Stimulated activated CD4-positive, alpha-beta T cell treated with anti-CD3 and anti-CD28 coated beads, Interleukin-4, amount 100 ng/mL, for 1 hour (primary cell): Measurements from ENCODE around the gene PRR14.
"Not testable (repeated sequence)": the region's sequence is repeated elsewhere in the genome, so short reads cannot be mapped to it uniquely, and the experiment has no call there.

Source experiments
- DNase-seq: peaks from one replicate; pipeline ENCODE4 v3.0.0-alpha.2; 2020

Gene PRR14

GRCh38 chr16:30633526-30633925, 17.2 kb upstream of the PRR14 start:
- no peak for DNase-seq

- DNase-seq, result no peak
Observed at GRCh38 chr16:30636599-30636998, 14.2 kb upstream of the PRR14 start.

DNA sequence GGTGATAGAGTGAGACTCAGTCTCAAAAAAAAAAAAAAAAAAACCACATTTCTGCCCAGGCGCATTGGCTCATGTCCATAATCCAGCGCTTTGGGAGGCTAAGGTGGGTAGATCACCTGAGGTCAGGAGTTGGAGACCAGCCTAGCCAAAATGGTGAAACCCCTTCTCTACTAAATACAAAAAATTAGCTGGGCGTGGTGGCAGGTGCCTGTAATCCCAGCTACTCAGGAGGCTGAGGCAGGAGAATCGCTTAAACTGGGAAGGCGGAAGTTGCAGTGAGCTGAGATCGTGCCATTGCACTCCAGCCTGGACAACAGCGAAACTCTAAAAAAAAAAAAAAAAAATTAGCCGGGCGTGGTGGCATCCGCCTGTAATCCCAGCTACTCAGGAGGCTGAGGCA, 13.6 kb upstream of the PRR14 start:
- not testable (repeated sequence) for DNase-seq

DNA sequence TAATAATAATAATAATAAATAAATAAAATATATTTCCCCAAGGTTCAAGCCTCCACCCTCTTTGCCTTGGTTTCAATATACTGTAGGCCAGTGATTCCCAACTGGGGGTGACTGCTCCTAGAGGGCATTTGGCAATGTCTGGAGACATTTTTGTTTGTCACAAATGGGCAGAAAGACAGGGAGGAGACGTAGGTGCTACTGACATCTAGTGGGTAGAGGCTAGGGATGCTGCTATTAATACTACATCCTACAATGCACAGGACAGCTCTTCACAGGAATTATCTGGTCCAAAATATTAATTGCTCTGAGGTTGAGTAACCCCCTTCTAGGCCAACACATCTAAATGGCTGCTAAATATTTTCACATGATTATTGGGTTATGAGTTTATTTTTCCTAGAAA, 12.8 kb upstream of the PRR14 start:
- no peak for DNase-seq

- no peak for DNase-seq
Observed at GRCh38 chr16:30641378-30641982, 9.3 kb upstream of the PRR14 start.

- no peak for DNase-seq
Observed at GRCh38 chr16:30644334-30644830, 6.4 kb upstream of the PRR14 start.

- no peak for DNase-seq
Observed at GRCh38 chr16:30645727-30646126, 5.0 kb upstream of the PRR14 start.

GRCh38 chr16:30647274-30647571, 3.5 kb upstream of the PRR14 start:
- DNase-seq, result no peak

DNA sequence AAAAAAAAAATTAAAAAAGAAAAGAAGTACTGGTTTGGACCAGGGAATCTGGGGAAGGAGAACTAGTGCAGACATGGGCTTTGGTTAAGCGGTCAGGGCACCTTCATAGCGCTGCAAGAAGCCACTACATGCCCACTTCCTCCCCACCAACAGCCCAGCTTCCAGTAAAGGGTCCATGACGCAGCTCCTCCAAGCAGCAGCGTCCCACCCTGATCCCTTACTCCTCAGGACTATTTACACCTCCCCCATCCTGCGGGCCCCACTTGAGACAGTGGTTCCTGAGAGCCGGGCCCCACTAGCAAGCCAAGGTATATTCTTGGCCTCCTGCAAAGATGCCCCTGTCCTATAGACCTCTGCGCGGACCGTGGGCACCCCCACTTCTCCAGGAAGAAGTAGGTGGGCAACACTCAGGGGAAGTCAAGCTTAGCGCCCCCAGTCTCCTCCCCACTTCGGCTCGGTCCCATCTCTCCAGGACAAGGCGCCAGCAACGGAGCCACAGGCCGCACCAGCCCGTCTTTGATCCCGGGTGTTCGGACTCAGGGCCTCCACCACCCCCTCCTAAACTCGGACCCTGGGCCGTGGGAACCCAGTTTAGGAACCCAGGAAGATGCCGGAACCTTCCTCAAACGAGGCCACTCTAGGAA, 913 bp upstream of the PRR14 start:
- DNase-seq, result no peak

DNA sequence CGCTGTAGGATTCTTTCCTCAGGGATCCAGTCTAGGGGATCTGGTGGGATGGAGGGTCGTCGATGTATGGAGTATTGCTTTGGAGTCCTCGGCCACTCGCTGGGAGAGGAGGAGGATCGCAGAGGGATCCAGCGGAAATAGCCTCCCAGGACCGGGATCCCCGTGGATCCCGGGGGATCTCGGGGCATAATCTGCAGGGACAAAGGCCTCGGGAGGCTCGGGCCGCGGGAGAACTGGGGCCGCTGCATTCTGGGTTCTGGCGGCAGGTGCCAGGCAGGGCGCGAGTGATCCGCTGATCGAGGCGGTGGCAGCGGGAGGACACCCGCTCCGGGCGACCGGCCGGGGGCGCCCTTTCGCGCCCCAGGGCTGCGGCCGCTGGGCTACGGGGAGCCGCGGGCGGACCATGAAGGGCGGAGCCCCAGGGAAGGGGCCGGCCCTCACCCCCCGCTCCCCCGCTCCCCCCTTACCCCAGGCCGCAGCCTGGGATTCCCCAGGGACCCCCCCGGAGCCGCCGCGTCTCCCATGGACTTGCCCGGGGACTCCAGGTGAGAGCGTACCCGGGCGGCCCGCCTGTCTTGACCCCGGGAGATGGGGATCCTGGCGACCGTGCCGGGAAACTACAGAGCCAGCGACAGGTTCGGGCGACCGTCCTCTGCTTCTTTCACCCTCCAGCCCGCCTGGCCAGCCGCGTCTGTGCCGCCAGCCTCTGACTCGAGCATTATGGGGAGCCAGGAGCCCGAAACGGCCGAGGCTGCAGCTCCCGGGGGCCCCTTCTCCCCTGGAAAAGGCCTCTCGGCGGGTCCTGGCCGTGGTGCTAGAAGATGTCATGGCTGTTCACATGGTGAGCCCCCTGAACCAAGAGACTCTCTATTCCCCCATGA, 604 bp downstream of the PRR14 start:
- peak; percentile 78 for DNase-seq

- no peak for DNase-seq
Observed at GRCh38 chr16:30652005-30652296, 1.2 kb downstream of the PRR14 start.

DNA sequence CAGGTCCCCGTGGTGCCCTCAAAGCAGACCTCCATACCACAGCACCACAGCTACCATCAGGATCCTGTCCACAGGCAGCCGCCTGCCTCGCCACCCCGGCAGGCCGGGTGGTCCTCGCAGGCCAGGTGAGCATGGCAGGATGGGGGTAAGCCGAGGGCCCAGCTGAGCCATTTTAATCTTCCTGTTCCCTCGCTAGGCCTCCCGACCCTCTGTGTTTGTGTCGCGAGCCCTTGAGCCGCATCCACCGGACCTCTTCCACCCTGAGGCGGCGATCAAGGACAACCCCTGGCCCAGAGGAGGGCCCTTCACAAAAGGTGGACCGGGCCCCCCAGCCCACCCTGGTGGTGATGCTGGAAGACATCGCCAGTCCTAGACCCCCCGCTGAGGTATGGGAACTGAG, 2.0 kb downstream of the PRR14 start:
- no peak for DNase-seq

- DNase-seq, result no peak
Observed at GRCh38 chr16:30654856-30655255, 4.1 kb downstream of the PRR14 start.

DNA sequence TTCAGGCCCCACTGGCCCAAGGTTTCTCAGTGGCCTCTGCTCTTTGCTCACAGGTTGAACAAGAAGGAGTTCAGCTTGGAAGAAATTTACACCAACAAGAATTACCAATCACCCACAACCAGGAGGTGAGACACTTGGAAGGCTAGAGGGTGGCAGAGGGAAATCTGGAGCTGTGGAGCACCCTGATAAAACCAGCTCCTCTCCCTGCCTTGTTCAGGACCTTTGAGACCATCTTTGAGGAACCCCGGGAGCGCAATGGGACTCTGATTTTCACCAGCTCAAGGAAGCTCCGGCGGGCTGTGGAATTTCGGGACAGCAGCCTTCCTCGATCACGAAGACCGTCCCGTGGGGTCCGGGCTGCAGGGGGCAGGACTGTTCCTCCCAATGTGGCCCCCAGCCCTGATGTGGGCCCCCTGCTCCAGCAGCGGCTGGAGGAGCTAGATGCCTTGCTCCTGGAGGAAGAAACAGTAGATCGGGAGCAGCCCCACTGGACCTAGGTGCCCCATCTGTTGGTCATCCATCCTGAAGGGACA, 5.1 kb downstream of the PRR14 start:
- no peak for DNase-seq

GRCh38 chr16:30656388-30656787, 5.6 kb downstream of the PRR14 start:
- no peak for DNase-seq

DNA sequence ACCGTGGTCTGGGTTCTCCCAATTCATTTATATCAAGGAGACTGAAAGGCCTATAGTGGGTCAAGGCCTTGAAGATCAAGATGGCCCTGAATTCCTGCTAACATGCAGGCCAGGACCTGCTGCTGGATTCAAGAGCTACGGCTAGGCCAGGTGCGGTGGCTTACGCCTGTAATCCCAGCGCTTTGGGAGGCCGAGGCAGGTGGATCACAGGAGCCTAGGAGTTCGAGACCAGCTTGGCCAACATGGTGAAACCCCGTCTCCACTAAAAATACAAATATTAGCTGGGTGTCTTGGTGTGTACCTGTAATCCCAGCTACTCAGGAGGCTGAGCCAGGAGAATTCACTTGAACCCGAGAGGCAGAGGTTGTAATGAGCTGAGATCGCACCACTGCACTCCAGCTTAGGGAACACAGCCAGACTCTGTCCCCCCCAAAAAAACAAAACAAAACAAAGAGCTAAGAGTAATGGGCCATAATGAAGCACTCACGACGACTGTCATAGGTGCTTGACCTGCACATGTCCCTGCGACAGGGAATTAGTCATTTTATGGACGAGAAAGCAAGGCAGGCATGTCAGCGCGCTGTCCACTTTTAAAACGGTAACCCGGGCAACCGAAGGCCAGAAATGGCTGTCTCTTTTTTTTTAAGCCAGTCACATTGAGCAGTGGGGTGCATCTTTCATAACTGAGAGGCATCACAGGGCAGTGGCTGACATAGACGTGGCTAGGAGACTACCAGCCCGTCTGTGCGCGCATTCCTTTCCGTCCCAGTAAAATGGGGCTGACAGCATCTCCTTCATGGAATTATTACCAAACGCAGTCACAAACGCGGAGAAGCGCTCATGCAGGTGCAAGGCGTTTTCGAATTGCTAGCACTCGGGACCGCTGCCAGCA, 6.5 kb downstream of the PRR14 start:
- no peak for DNase-seq

DNA sequence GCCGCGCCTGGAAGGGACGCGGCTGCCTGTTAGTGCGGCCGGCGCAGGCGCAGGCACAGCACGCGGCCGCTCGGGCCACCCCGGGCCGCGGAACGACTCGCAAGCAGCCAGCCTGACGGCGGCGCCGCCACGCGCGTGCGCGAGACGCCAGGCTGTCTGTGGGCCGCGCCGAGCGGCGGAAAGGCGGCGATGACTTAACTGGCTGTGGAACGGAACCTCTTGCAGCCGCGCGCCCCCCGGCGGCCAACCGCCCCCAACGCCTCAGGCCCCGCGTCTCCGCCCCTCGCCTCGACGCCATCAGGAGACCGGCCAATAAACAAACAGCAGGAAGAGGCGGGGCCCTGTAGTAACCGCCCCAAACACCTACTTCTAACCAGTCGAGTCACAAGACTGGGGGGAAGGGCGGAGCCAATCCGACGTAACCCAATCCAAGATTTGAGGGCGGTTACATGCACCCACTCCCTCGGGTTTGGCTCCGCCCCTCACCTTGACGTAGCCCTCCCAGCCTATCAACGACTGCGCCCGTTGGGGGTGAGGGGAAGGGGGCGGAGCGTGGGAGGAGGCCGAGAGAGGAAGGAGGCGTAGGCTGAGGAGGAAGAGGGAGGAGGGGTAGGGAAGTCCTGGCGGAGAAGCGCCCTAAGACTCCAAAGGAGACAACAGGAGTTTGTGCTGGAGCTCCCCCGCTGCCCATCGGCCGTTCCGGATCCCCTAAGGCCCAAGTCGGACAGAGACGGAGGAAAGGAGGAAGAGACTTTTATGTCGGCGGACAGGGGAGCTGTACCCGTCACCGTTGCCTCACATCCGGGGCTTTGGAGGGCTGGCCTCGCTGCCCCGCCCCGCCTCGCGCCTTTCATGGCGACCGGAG, 7.3 kb downstream of the PRR14 start, which contains the start of gene FBRS:
Gene FBRS (plus strand): TSS at position 566 of the 865 bp plus-strand sequence. CDS start 1,088 bp downstream, outside the sequence.
- peak; percentile 100 for DNase-seq

DNA sequence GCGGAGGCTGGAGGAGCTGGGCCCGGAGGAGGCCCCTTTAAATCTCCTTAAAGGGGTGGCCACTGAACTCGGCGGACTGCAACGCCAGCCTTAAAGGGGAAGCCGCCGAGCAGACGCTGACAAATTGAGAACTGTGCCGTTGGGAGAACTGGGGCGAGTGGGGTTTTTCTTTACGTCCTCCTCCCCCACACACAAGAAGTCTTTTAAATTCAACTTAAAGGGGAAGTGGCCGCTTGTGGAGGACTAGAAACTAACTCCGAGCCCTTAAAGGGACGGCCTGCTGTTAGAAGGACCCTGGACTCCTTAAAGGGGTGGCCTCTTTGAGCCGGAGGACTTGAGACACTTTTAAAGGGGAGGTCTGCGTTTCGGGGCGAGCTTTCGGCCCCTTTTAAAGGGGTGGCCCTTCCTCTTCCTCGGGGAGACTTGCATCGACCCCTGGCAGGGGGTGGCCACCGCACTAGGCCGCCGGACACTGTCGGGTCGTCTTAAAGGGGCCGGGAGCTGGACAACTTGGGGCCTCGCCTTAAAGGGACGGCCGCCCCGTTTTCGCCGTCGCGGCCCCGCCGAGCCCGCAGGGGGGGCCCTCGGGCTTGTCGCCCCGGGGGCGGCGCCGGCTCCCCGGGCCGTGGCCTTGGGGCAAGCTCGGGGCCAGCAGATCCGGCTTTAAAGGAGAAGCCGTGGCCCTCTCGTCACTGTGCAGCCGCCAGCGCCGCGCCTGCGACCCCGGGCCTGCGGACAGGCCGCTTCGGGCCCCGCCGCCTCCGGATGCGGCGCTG, 8.2 kb downstream of the PRR14 start:
- no peak for DNase-seq

GRCh38 chr16:30659507-30660423, 9.0 kb downstream of the PRR14 start:
- DNase-seq, result peak; percentile 61
